ENCODE measurements around the gene UBIAD1.

DNA sequence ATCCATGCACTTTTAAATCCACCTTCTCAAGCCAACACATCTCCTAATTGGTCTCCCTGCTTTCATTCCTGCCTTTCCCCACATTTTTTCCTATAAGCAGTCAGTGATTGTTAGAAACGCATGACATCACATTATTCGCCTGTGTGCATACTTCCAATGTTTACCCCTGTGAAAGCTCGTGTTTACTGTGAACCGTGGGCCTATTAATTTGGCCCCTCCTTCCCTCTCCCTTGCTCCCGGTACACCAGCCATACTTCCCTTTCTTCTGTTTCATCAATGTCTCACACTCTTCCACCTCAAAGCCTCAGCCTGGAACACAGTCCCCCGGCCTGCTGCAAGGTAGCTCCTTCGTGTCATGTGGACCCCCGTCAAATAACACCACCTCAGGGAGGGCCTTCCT, 19.8 kb upstream of the UBIAD1 start:
- TF ChIP-seq, protein P1, sequence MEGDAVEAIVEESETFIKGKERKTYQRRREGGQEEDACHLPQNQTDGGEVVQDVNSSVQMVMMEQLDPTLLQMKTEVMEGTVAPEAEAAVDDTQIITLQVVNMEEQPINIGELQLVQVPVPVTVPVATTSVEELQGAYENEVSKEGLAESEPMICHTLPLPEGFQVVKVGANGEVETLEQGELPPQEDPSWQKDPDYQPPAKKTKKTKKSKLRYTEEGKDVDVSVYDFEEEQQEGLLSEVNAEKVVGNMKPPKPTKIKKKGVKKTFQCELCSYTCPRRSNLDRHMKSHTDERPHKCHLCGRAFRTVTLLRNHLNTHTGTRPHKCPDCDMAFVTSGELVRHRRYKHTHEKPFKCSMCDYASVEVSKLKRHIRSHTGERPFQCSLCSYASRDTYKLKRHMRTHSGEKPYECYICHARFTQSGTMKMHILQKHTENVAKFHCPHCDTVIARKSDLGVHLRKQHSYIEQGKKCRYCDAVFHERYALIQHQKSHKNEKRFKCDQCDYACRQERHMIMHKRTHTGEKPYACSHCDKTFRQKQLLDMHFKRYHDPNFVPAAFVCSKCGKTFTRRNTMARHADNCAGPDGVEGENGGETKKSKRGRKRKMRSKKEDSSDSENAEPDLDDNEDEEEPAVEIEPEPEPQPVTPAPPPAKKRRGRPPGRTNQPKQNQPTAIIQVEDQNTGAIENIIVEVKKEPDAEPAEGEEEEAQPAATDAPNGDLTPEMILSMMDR (conservative IDR thresholded peaks at IDR 0.05; ENCODE audit: low read length), result no peak
- TF ChIP-seq EZH2phosphoT487 (IDR thresholded peaks at IDR 0.05; ENCODE audit: borderline replicate concordance, low read depth, low read length), result no peak

Data from OCI-LY7 (cell line).